ENCODE results near the gene JMJD4.

The JMJD4 gene

GRCh38 chr1:227745568-227746265 lies 10.6 kb upstream of the JMJD4 start:
- no peak for DNase-seq (ENCODE audit: low read depth)
- H3K4me3 ChIP-seq (ENCODE audit: low read length): no peak overlapping the region
- TF ChIP-seq, protein P1, sequence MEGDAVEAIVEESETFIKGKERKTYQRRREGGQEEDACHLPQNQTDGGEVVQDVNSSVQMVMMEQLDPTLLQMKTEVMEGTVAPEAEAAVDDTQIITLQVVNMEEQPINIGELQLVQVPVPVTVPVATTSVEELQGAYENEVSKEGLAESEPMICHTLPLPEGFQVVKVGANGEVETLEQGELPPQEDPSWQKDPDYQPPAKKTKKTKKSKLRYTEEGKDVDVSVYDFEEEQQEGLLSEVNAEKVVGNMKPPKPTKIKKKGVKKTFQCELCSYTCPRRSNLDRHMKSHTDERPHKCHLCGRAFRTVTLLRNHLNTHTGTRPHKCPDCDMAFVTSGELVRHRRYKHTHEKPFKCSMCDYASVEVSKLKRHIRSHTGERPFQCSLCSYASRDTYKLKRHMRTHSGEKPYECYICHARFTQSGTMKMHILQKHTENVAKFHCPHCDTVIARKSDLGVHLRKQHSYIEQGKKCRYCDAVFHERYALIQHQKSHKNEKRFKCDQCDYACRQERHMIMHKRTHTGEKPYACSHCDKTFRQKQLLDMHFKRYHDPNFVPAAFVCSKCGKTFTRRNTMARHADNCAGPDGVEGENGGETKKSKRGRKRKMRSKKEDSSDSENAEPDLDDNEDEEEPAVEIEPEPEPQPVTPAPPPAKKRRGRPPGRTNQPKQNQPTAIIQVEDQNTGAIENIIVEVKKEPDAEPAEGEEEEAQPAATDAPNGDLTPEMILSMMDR (conservative IDR thresholded peaks at IDR 0.05; ENCODE audit: low read length): no peak

- H3K4me3 ChIP-seq (ENCODE audit: low read length): no peak overlapping the region
- TF ChIP-seq, protein P1 (conservative IDR thresholded peaks at IDR 0.05; ENCODE audit: low read length): no peak
- no peak for DNase-seq (ENCODE audit: low read depth)
These were observed 9.6 kb upstream of the JMJD4 start for GRCh38 chr1:227744668-227745067.

DNA sequence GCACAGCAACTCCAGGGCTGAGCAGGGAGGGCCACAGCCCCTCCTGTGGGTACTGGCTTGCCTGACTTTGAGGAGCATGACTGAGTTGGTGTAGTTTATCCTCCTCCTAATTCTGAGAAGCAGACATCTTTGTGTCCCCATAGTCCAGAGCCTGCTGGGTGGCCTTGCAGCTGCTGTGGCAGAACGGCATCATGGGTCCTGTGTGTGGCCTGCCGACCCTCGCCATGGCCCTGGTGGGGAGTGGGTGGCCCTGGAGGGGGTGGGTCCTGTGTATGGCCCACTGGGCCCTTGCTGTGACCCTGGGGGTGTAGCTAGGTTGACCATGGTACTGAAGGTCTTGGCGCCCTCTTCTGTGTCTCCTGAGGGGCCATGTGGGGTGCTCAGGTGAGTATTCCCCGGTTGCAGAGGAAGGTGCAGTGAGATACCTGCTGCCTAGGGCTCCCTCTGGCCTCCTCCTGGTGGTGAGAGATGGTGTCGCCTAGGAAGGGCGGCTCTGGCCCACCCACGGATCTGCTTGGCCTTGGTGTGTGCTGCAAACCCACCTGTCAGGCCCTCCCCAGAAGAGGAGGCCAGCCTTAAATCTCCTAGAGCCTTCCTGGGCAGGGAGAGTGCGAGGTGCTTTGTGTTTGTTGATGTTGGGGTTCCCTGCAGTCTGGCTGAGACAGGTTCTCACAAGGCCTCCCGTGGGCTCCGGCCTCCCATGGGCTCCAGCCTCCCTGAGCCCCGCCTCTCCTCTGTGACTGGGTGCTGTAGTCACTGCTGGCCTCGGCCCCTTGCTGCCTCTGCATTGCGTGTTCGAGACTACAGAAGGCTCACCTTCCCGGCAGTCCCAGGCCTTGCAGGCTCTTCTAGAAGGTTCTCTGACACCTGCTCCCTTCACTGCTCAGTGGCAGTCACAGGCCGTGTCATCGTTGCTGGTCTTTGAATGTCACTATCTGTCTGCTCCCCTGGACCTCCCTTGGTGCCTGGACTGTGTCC lies 7.9 kb upstream of the JMJD4 start:
- TF ChIP-seq, protein P1 (conservative IDR thresholded peaks at IDR 0.05; ENCODE audit: low read length): no peak
- no peak for DNase-seq (ENCODE audit: low read depth)
- H3K4me3 ChIP-seq (ENCODE audit: low read length): no peak overlapping the region

DNA sequence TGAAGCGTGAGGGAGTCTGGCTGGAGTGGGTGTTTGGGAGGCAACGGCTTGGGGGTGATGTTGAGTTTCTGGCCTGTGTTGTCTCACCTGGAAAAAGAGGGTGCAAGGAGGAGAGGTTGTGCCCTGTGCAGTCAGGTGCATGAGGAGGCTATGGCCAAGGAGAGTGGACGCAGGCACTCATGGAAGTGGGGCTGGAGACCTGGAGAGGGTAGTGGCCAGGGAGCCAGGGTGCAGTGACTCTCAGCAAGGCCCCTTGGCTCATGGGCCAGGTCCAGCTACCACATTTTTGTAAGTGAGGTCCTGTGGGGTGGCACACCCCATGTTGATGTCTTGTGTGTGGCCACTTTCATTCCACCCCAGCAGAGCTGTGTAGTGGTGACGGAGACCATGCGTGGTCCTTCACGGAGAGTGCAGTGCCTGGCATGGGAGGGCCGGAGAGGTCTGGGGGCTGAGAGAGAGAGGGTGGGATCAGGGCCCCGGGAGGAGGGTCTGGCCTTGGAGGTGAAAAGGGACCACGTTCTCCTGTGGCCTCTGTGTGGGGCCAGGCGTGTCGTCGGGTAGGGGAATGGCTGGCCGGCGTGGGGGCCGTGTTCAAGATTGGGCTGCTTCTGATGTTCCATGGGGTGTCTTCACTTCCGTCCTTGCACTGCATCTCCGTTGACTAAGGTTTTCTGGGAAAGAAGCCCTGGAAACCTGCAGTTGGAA lies 6.2 kb upstream of the JMJD4 start:
- TF ChIP-seq, protein P1 (conservative IDR thresholded peaks at IDR 0.05; ENCODE audit: low read length): no peak
- H3K4me3 ChIP-seq (ENCODE audit: low read length): no peak overlapping the region
- DNase-seq (ENCODE audit: low read depth): no peak

DNA sequence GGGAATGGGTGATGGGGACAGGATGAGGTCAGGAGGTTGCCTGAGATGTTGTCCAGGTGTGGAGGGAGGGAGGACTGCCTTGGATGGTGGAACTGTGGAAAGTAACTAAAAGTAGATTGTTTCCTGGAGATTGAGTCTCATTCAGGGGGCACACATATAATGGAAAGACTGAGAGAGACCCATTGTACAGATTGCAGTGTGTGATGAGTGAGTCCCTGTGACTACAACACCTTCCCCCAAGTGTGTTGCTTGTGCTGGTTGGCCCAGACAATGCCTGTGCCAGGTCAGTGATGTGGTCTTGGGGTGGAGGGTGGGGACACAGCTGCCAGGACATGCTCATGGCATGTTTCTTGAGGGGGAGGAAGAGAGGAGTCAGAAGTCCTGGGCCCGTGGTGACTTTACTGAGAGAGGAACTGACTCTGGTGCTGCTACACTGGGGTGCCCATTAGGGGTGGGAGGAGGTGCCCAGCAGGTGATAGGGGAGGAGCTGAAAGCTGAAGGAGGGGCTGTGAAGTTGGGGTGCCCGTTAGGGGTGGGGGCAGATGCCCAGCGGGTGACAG lies 5.4 kb upstream of the JMJD4 start:
- no peak for DNase-seq (ENCODE audit: low read depth)
- H3K4me3 ChIP-seq (ENCODE audit: low read length): no peak overlapping the region
- TF ChIP-seq, protein P1 (conservative IDR thresholded peaks at IDR 0.05; ENCODE audit: low read length): no peak

DNA sequence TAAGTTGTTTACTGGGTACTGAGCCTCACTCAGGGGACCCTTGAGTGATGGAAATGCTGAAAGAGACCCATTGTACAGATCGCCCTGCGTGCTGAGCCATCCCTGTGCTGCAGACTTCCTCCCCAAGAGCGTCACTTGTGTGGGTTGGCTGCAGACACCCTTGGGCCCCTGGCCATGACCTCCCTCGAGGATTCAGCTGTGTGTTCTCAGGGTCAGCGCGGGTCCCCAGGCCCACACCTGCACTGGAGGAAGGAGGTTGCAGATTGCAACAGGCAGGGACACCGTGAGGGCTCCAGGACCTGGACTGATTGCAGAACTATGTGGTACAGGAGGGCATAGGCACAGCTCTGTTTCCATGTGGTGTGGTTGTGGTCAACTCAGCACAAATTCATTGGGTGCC lies 4.5 kb upstream of the JMJD4 start:
- TF ChIP-seq, protein P1 (conservative IDR thresholded peaks at IDR 0.05; ENCODE audit: low read length): no peak
- H3K4me3 ChIP-seq (ENCODE audit: low read length): no peak overlapping the region
- no peak for DNase-seq (ENCODE audit: low read depth)
